Measurements from ENCODE around the gene C11orf24.
"Not testable (repeated sequence)": the region's sequence is repeated elsewhere in the genome, so short reads cannot be mapped to it uniquely, and the experiment has no call there.

The C11orf24 gene

DNA sequence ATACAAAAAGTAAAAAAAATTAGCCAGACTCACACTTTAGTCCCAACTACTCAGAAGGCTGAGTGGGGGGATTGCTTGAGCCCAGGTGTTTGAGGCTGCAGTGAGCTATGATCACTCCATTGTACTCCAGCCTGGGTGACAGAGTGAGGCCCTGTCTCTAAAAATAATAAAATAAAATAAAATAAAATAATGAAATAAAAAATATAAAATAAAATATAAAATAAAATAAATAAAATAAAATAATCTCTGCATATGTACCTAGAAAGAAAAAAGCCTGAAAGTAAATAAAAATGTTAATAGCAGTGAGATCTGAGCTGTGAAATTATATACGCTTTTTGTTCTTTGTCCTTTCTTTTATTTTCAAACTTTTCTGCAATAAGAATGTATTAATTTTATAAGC, 23.5 kb upstream of the C11orf24 start:
- TF ChIP-seq, protein P1, sequence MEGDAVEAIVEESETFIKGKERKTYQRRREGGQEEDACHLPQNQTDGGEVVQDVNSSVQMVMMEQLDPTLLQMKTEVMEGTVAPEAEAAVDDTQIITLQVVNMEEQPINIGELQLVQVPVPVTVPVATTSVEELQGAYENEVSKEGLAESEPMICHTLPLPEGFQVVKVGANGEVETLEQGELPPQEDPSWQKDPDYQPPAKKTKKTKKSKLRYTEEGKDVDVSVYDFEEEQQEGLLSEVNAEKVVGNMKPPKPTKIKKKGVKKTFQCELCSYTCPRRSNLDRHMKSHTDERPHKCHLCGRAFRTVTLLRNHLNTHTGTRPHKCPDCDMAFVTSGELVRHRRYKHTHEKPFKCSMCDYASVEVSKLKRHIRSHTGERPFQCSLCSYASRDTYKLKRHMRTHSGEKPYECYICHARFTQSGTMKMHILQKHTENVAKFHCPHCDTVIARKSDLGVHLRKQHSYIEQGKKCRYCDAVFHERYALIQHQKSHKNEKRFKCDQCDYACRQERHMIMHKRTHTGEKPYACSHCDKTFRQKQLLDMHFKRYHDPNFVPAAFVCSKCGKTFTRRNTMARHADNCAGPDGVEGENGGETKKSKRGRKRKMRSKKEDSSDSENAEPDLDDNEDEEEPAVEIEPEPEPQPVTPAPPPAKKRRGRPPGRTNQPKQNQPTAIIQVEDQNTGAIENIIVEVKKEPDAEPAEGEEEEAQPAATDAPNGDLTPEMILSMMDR (IDR thresholded peaks at IDR 0.05; ENCODE audit: low read depth, low read length) = no peak
- in situ Hi-C loops (cut with HindIII; ENCODE audit: low sequenced_read_pairs) = no loop called here
- H3K4me3 ChIP-seq (ENCODE audit: low read depth, low read length) = no peak overlapping the region
- no peak for DNase-seq (ENCODE audit: low read depth, low spot score)

DNA sequence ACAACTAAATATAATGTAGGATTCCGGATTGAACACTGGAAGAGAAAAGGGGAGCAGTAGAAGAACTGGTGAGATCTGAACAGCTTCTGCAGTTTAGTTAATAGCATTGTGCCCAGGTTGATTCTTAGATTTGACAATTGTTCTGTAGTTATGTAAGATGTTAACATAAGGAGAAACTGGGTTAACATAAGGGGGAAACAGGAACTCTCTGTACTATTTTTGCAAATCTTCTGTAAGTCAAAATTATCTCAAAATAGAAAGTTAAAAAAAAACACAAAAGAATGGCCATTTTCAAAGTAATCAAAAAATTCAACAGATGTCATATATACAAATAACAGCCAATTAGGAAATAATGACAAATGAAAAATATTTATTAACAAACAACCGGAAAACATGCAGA, 21.9 kb upstream of the C11orf24 start:
- TF ChIP-seq, protein P1 (IDR thresholded peaks at IDR 0.05; ENCODE audit: low read depth, low read length) = no peak
- no peak for DNase-seq (ENCODE audit: low read depth, low spot score)
- no peak overlapping the region for H3K4me3 ChIP-seq (ENCODE audit: low read depth, low read length)
- in situ Hi-C loops (cut with HindIII; ENCODE audit: low sequenced_read_pairs) = no loop called here

DNA sequence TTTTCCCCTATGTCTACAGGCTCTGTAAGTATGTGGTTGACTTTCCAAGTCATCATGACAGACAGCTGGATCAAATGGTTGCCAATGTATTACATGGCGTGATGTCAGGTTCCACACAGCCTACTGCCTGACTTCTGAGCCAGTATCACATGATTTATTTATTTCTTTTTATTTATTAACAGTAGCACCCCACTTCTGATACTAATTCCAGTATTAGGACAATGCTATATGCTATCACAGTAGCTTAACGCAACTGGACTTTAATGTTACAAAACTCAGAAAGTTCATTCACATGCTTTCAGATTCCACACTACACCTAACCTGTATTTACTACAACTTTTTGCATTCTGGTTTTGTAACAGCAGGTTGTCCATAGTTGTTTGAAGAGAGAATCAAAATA, 17.7 kb upstream of the C11orf24 start:
- H3K4me3 ChIP-seq (ENCODE audit: low read depth, low read length) = no peak overlapping the region
- TF ChIP-seq, protein P1 (IDR thresholded peaks at IDR 0.05; ENCODE audit: low read depth, low read length) = no peak
- no peak for DNase-seq (ENCODE audit: low read depth, low spot score)
- in situ Hi-C loops (cut with HindIII; ENCODE audit: low sequenced_read_pairs) = no loop called here

DNA sequence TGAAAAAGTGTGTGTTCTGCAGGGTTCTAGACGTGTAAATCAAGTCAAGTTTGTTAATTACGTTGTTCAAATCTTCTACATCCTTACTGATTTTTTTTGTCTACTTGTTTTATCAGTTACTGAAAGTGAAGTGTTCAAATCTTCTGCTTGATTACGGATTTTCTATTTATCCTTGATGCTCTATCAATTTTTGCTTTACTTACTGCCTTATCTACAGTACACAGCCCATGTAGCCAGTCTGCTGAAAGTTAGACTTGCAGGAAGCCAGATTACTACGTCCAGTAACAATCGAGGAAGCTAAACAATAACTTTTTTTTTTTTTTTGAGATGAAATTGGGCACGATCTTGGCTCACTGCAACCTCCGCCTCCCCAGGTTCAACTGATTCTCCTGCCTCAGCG, 15.6 kb upstream of the C11orf24 start:
- no peak for DNase-seq (ENCODE audit: low read depth, low spot score)
- in situ Hi-C loops (cut with HindIII; ENCODE audit: low sequenced_read_pairs) = no loop called here
- H3K4me3 ChIP-seq (ENCODE audit: low read depth, low read length) = no peak overlapping the region
- TF ChIP-seq, protein P1 (IDR thresholded peaks at IDR 0.05; ENCODE audit: low read depth, low read length) = no peak

DNA sequence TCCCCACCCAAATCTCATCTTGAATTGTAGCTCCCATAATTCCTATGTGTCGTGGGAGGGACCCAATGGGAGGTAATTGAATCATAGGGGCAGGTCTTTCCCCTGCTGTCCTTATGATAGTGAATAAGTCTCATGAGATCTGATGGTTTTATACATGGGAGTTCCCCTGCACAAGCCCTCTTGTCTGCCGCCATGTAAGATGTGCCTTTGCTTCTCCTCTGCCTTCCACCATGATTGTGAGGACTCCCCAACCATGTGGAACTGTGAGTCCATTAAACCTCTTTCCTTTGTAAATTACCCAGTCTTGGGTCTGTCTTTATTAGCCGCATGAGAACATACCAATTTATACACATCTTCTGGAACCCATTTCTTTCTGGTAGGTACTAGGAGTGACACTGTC, 12.8 kb upstream of the C11orf24 start:
- in situ Hi-C loops (cut with HindIII; ENCODE audit: low sequenced_read_pairs); DNase-seq (ENCODE audit: low read depth, low spot score); H3K4me3 ChIP-seq (ENCODE audit: low read depth, low read length): not testable (repeated sequence)

DNA sequence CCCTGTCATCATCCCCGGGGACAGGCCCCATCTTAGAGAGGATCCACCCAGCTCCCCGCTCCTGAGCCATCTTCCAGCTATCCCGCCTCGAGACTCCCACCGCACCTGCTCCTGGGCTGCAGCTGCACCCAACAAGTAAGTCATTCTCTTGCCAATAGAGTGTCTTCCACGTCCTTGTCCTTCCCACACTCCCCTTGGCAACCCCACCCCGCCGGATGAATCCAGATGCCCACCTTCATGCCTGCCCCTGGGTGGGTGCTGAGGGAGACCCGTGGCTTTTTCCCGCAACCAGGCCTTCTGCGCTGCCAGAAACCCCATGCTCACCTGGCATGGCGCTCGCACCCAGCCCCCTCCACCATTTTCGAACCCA, 11.1 kb upstream of the C11orf24 start:
- DNase-seq (ENCODE audit: low read depth, low spot score) = no peak
- TF ChIP-seq, protein P1 (IDR thresholded peaks at IDR 0.05; ENCODE audit: low read depth, low read length) = no peak
- in situ Hi-C loops (cut with HindIII; ENCODE audit: low sequenced_read_pairs) = no loop called here
- no peak overlapping the region for H3K4me3 ChIP-seq (ENCODE audit: low read depth, low read length)

DNA sequence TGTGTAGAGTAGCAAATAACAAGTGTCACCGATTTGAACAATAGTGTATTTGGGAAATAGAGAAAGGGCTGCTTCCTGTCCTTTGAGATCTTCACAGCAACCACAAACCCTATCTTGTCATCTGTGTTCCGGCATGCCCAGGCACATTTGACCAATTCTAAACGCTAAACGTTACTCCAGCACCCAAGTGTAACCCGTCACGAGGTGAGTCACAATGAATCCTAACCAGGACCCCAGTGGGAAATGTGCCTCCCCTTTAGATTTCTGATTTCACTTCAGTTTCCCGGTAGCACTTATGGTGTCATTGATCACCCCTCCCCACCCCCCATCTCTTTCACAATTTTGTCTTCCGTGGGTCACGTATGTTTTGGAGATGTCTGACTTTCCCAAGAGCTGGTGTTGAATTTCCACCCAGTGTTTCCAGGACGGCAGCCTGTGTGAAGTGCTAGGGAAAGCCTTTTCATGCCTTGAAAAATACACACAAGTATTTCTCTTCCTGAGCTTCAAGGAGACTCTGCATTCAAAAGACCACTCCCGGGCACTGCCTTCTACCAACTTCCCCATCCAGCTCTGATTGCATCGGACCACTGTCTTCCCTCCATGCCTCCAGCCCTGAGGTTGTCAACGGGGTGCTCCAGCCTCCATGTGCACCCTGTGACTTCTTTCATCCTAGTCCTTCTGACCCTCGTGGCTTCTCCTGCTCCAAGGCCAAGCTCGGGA, 10.5 kb upstream of the C11orf24 start:
- H3K4me3 ChIP-seq (ENCODE audit: low read depth, low read length) = no peak overlapping the region
- in situ Hi-C loops (cut with HindIII; ENCODE audit: low sequenced_read_pairs) = no loop called here
- DNase-seq (ENCODE audit: low read depth, low spot score) = no peak
- TF ChIP-seq, protein P1 (IDR thresholded peaks at IDR 0.05; ENCODE audit: low read depth, low read length) = no peak
